Measurements from ENCODE around the gene CLECL1. TPM values are rescaled to one million over a fixed set of nuclear protein-coding genes. Genes with fewer than 3 reads are reported as not detected.

CLECL1 gene
- total and polyA plus RNA-seq, 4 donors = 0.17 to 0.42 (median 0.35) TPM

- Histone ChIP-seq H3K4me1 (ENCODE audit: control insufficient read depth in 4 of 4, insufficient read depth in 4 of 4, low read length in 3 of 4) (peaks cover 0 to 4% (median 0%) of the 10 kb centered on the region in 4 donors), H3K27me3 (ENCODE audit: control insufficient read depth in 4 of 4, insufficient read depth in 4 of 4, low read length in 3 of 4) (no peaks in the 10 kb centered on the region), H3K9ac (ENCODE audit: low read depth in 1 of 2, low read length in 2 of 2) (no peak overlapping the region), H3K4me3 (ENCODE audit: low read depth in 1 of 3, low read length in 3 of 3) (no peak overlapping the region), H3K36me3 (ENCODE audit: control insufficient read depth in 4 of 4, insufficient read depth in 3 of 4, low read depth in 1 of 4, low read length in 3 of 4) (no peaks in the 10 kb centered on the region), H3K27ac (ENCODE audit: low read depth in 1 of 2, low read length in 2 of 2) (no peak overlapping the region), H3K9me3 (ENCODE audit: control insufficient read depth in 4 of 4, low read length in 3 of 4) (no peaks in the 10 kb centered on the region)
- 95% methylated on average over 1 of the region's 1 CpG for WGBS
- TF ChIP-seq EGR1 (IDR thresholded peaks at IDR 0.05; ENCODE audit: low read depth in 2 of 2) = no peak
- no peak for TF ChIP-seq RXRA (IDR thresholded peaks at IDR 0.05)
- no peak for TF ChIP-seq SP1 (IDR thresholded peaks at IDR 0.05)
- TF ChIP-seq, protein P1, sequence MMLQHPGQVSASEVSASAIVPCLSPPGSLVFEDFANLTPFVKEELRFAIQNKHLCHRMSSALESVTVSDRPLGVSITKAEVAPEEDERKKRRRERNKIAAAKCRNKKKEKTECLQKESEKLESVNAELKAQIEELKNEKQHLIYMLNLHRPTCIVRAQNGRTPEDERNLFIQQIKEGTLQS (IDR thresholded peaks at IDR 0.05) = no peak
- TF ChIP-seq, protein P2, sequence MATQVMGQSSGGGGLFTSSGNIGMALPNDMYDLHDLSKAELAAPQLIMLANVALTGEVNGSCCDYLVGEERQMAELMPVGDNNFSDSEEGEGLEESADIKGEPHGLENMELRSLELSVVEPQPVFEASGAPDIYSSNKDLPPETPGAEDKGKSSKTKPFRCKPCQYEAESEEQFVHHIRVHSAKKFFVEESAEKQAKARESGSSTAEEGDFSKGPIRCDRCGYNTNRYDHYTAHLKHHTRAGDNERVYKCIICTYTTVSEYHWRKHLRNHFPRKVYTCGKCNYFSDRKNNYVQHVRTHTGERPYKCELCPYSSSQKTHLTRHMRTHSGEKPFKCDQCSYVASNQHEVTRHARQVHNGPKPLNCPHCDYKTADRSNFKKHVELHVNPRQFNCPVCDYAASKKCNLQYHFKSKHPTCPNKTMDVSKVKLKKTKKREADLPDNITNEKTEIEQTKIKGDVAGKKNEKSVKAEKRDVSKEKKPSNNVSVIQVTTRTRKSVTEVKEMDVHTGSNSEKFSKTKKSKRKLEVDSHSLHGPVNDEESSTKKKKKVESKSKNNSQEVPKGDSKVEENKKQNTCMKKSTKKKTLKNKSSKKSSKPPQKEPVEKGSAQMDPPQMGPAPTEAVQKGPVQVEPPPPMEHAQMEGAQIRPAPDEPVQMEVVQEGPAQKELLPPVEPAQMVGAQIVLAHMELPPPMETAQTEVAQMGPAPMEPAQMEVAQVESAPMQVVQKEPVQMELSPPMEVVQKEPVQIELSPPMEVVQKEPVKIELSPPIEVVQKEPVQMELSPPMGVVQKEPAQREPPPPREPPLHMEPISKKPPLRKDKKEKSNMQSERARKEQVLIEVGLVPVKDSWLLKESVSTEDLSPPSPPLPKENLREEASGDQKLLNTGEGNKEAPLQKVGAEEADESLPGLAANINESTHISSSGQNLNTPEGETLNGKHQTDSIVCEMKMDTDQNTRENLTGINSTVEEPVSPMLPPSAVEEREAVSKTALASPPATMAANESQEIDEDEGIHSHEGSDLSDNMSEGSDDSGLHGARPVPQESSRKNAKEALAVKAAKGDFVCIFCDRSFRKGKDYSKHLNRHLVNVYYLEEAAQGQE (IDR thresholded peaks at IDR 0.05) = no peak
- TF ChIP-seq HNF4G (IDR thresholded peaks at IDR 0.05) = no peak
- TF ChIP-seq, protein P3, sequence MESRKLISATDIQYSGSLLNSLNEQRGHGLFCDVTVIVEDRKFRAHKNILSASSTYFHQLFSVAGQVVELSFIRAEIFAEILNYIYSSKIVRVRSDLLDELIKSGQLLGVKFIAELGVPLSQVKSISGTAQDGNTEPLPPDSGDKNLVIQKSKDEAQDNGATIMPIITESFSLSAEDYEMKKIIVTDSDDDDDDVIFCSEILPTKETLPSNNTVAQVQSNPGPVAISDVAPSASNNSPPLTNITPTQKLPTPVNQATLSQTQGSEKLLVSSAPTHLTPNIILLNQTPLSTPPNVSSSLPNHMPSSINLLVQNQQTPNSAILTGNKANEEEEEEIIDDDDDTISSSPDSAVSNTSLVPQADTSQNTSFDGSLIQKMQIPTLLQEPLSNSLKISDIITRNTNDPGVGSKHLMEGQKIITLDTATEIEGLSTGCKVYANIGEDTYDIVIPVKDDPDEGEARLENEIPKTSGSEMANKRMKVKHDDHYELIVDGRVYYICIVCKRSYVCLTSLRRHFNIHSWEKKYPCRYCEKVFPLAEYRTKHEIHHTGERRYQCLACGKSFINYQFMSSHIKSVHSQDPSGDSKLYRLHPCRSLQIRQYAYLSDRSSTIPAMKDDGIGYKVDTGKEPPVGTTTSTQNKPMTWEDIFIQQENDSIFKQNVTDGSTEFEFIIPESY (IDR thresholded peaks at IDR 0.05) = no peak
- TF ChIP-seq, protein P4, sequence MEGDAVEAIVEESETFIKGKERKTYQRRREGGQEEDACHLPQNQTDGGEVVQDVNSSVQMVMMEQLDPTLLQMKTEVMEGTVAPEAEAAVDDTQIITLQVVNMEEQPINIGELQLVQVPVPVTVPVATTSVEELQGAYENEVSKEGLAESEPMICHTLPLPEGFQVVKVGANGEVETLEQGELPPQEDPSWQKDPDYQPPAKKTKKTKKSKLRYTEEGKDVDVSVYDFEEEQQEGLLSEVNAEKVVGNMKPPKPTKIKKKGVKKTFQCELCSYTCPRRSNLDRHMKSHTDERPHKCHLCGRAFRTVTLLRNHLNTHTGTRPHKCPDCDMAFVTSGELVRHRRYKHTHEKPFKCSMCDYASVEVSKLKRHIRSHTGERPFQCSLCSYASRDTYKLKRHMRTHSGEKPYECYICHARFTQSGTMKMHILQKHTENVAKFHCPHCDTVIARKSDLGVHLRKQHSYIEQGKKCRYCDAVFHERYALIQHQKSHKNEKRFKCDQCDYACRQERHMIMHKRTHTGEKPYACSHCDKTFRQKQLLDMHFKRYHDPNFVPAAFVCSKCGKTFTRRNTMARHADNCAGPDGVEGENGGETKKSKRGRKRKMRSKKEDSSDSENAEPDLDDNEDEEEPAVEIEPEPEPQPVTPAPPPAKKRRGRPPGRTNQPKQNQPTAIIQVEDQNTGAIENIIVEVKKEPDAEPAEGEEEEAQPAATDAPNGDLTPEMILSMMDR (IDR thresholded peaks at IDR 0.05; ENCODE audit: low read depth, low read length, missing input control) = no peak
- no peak for TF ChIP-seq TAF1 (conservative IDR thresholded peaks at IDR 0.05)
- no peak for TF ChIP-seq GABPA (IDR thresholded peaks at IDR 0.05 in 1 of 2, conservative IDR thresholded peaks at IDR 0.05 in 1 of 2)
- no peak for TF ChIP-seq RAD21 (IDR thresholded peaks at IDR 0.05)
- no peak for TF ChIP-seq HNF4A (conservative IDR thresholded peaks at IDR 0.05)
- no peak for TF ChIP-seq FOXA1 (IDR thresholded peaks at IDR 0.05)
- TF ChIP-seq NR2F2 (IDR thresholded peaks at IDR 0.05) = no peak
- TF ChIP-seq MAX (IDR thresholded peaks at IDR 0.05) = no peak
- no peak for TF ChIP-seq YY1 (IDR thresholded peaks at IDR 0.05)
- TF ChIP-seq JUND (IDR thresholded peaks at IDR 0.05) = no peak
- no peak for TF ChIP-seq FOXA2 (IDR thresholded peaks at IDR 0.05)
- no peak for DNase-seq (ENCODE audit: low spot score)
Observed at GRCh38 chr12:9711664-9712063, 21.2 kb downstream of the CLECL1 start.

Data from liver (tissue), 9 donors.